ENCODE results near the gene MRGPRE. TPM values are rescaled to one million over a fixed set of nuclear protein-coding genes. Genes with fewer than 3 reads are reported as not detected.
"Not testable (repeated sequence)": the region's sequence is repeated elsewhere in the genome, so short reads cannot be mapped to it uniquely, and the experiment has no call there.

The MRGPRE gene
- polyA plus RNA-seq, result not detected

GRCh38 chr11:3231851-3232744 lies at the start of gene MRGPRE:
TSS of gene MRGPRE (minus strand) at chr11:3232417. CDS start at chr11:3228799, 3,618 bp downstream.
- DNase-seq, result no peak
- Mint-ChIP-seq H3K27ac (no peak within 1 kb of the TSS), H3K9me3 (no peaks in the 10 kb centered on the region), H3K4me1 (no peaks in the 10 kb centered on the region), H3K4me3 (no peak within 1 kb of the TSS), H3K36me3 (no peaks in the 10 kb centered on the region), H3K27me3 (ENCODE audit: low read depth in 3 of 3) (peaks cover 0 to 6% (median 2%) of the 10 kb centered on the region in 3 donors)

- H3K27ac Mint-ChIP-seq; H3K4me3 Mint-ChIP-seq; DNase-seq; H3K36me3 Mint-ChIP-seq; H3K4me1 Mint-ChIP-seq; H3K27me3 Mint-ChIP-seq (ENCODE audit: low read depth in 3 of 3); H3K9me3 Mint-ChIP-seq: not testable (repeated sequence)
These were observed 48.9 kb upstream of the MRGPRE start for GRCh38 chr11:3281146-3281545.

GRCh38 chr11:3280662-3281061 lies 48.4 kb upstream of the MRGPRE start:
- H3K4me1 Mint-ChIP-seq; H3K36me3 Mint-ChIP-seq; H3K27me3 Mint-ChIP-seq (ENCODE audit: low read depth in 3 of 3); H3K4me3 Mint-ChIP-seq; DNase-seq; H3K27ac Mint-ChIP-seq; H3K9me3 Mint-ChIP-seq: not testable (repeated sequence)

GRCh38 chr11:3278922-3279321 lies 46.7 kb upstream of the MRGPRE start:
- not testable (repeated sequence) for H3K4me1 Mint-ChIP-seq; H3K27me3 Mint-ChIP-seq (ENCODE audit: low read depth in 3 of 3); H3K4me3 Mint-ChIP-seq; H3K36me3 Mint-ChIP-seq; H3K9me3 Mint-ChIP-seq; H3K27ac Mint-ChIP-seq; DNase-seq

GRCh38 chr11:3273629-3274028 lies 41.4 kb upstream of the MRGPRE start:
- not testable (repeated sequence) for H3K4me3 Mint-ChIP-seq; H3K27me3 Mint-ChIP-seq (ENCODE audit: low read depth in 3 of 3); DNase-seq; H3K9me3 Mint-ChIP-seq; H3K4me1 Mint-ChIP-seq; H3K27ac Mint-ChIP-seq; H3K36me3 Mint-ChIP-seq

GRCh38 chr11:3262548-3262947 lies 30.3 kb upstream of the MRGPRE start:
- not testable (repeated sequence) for H3K27ac Mint-ChIP-seq

GRCh38 chr11:3261831-3262230 lies 29.6 kb upstream of the MRGPRE start:
- not testable (repeated sequence) for H3K4me3 Mint-ChIP-seq; H3K9me3 Mint-ChIP-seq; H3K27me3 Mint-ChIP-seq (ENCODE audit: low read depth in 3 of 3); H3K4me1 Mint-ChIP-seq; DNase-seq; H3K36me3 Mint-ChIP-seq; H3K27ac Mint-ChIP-seq

More at GRCh38 chr11:3262548-3262947, 30.3 kb upstream of the MRGPRE start:
- H3K4me3 Mint-ChIP-seq; DNase-seq; H3K9me3 Mint-ChIP-seq; H3K36me3 Mint-ChIP-seq; H3K27me3 Mint-ChIP-seq (ENCODE audit: low read depth in 3 of 3); H3K4me1 Mint-ChIP-seq: not testable (repeated sequence)

GRCh38 chr11:3257509-3257908 lies 25.3 kb upstream of the MRGPRE start:
- not testable (repeated sequence) for H3K27me3 Mint-ChIP-seq (ENCODE audit: low read depth in 3 of 3); H3K36me3 Mint-ChIP-seq; H3K27ac Mint-ChIP-seq; H3K4me1 Mint-ChIP-seq; DNase-seq; H3K9me3 Mint-ChIP-seq; H3K4me3 Mint-ChIP-seq

- H3K4me3 Mint-ChIP-seq; H3K27me3 Mint-ChIP-seq (ENCODE audit: low read depth in 3 of 3); H3K9me3 Mint-ChIP-seq; H3K27ac Mint-ChIP-seq; H3K4me1 Mint-ChIP-seq; H3K36me3 Mint-ChIP-seq; DNase-seq: not testable (repeated sequence)
These were observed 23.0 kb upstream of the MRGPRE start for GRCh38 chr11:3255241-3255640.

- H3K27ac Mint-ChIP-seq; H3K4me3 Mint-ChIP-seq; H3K4me1 Mint-ChIP-seq; DNase-seq; H3K9me3 Mint-ChIP-seq; H3K36me3 Mint-ChIP-seq; H3K27me3 Mint-ChIP-seq (ENCODE audit: low read depth in 3 of 3): not testable (repeated sequence)
These were observed 22.6 kb upstream of the MRGPRE start for GRCh38 chr11:3254773-3255172.

GRCh38 chr11:3245071-3245470 lies 12.9 kb upstream of the MRGPRE start:
- H3K4me3 Mint-ChIP-seq, result no peak overlapping the region
- H3K9me3 Mint-ChIP-seq, result no peaks in the 10 kb centered on the region
- DNase-seq, result no peak
- H3K36me3 Mint-ChIP-seq, result no peaks in the 10 kb centered on the region
- no peaks in the 10 kb centered on the region for H3K4me1 Mint-ChIP-seq
- no peak overlapping the region for H3K27ac Mint-ChIP-seq
- peaks cover 2 to 10% (median 9%) of the 10 kb centered on the region in 3 donors for H3K27me3 Mint-ChIP-seq (ENCODE audit: low read depth in 3 of 3)

- Mint-ChIP-seq H3K9me3 (no peaks in the 10 kb centered on the region), H3K27ac (no peak overlapping the region), H3K4me3 (no peak overlapping the region)
These were observed 11.7 kb upstream of the MRGPRE start for GRCh38 chr11:3243880-3244279.

GRCh38 chr11:3237119-3237518 lies 4.9 kb upstream of the MRGPRE start:
- Mint-ChIP-seq H3K9me3 (no peaks in the 10 kb centered on the region), H3K4me1 (no peaks in the 10 kb centered on the region), H3K27me3 (ENCODE audit: low read depth in 3 of 3) (peaks cover 4 to 8% (median 7%) of the 10 kb centered on the region in 3 donors), H3K36me3 (no peaks in the 10 kb centered on the region), H3K27ac (no peak overlapping the region), H3K4me3 (no peak overlapping the region)
- no peak for DNase-seq

More at GRCh38 chr11:3243880-3244279, 11.7 kb upstream of the MRGPRE start:
- DNase-seq, result no peak
- no peaks in the 10 kb centered on the region for H3K4me1 Mint-ChIP-seq
- peaks cover 2 to 13% (median 10%) of the 10 kb centered on the region in 3 donors for H3K27me3 Mint-ChIP-seq (ENCODE audit: low read depth in 3 of 3)
- H3K36me3 Mint-ChIP-seq, result no peaks in the 10 kb centered on the region

- no peak for DNase-seq
- H3K4me3 Mint-ChIP-seq, result no peak overlapping the region
- peaks cover 0 to 8% (median 6%) of the 10 kb centered on the region in 3 donors for H3K27me3 Mint-ChIP-seq (ENCODE audit: low read depth in 3 of 3)
- no peaks in the 10 kb centered on the region for H3K36me3 Mint-ChIP-seq
- no peak overlapping the region for H3K27ac Mint-ChIP-seq
- no peaks in the 10 kb centered on the region for H3K9me3 Mint-ChIP-seq
- H3K4me1 Mint-ChIP-seq, result no peaks in the 10 kb centered on the region
These were observed 2.6 kb upstream of the MRGPRE start for GRCh38 chr11:3234846-3235245.

GRCh38 chr11:3232956-3233355 lies 739 bp upstream of the MRGPRE start:
- H3K27ac Mint-ChIP-seq, result no peak overlapping the region
- peaks cover 0 to 5% (median 2%) of the 10 kb centered on the region in 3 donors for H3K27me3 Mint-ChIP-seq (ENCODE audit: low read depth in 3 of 3)
- H3K9me3 Mint-ChIP-seq, result no peaks in the 10 kb centered on the region
- no peak for DNase-seq
- no peaks in the 10 kb centered on the region for H3K36me3 Mint-ChIP-seq
- no peaks in the 10 kb centered on the region for H3K4me1 Mint-ChIP-seq
- H3K4me3 Mint-ChIP-seq, result no peak overlapping the region
